Esophagus squamous epithelium (tissue), 4 donors: Measurements from ENCODE around the gene C16orf86.

Experiments
- CTCF ChIP-seq, 6 experiments: fragments of 450-650 bp in 4 of 6; fragments of 200-600 bp in 2 of 6; sonication (generic) in 2 of 6; IDR thresholded peaks; one replicate each; pipeline ENCODE4 v1.5.1; 2016 to 2019; ENCODE audit warnings: antibody characterized with exemption in 6 of 6, mild to moderate bottlenecking in 4 of 6, moderate library complexity in 4 of 6
- POLR2A ChIP-seq, 4 donors: fragments of 450-650 bp; IDR thresholded peaks; one replicate each; pipeline ENCODE4 v1.6.1; 2017; ENCODE audit warnings: antibody characterized with exemption in 4 of 4, mild to moderate bottlenecking in 4 of 4, moderate library complexity in 3 of 4

GRCh38 chr16:67645397-67646121 lies 21.1 kb upstream of the C16orf86 start:
- TF ChIP-seq CTCF (IDR thresholded peaks at IDR 0.05) (no peak), POLR2A (IDR thresholded peaks at IDR 0.05) (no peak)
